SU-DHL-6 (cell line): Measurements from ENCODE around the gene CYP24A1.

Experiments used
- EZH2phosphoT487 ChIP-seq: fragments of 200-600 bp; sonication (generic), shearing (Covaris generic); conservative IDR thresholded peaks from 2 replicates; pipeline ENCODE4 v1.6.1; 2018; ENCODE audit warnings: mild to moderate bottlenecking, antibody characterized with exemption, low read length, moderate library complexity, mixed read lengths
- TF ChIP-seq, protein P1 (sequence below): fragments of 200-600 bp; sonication (generic); IDR thresholded peaks from one replicate; pipeline ENCODE4 v1.5.1; 2017; ENCODE audit warnings: antibody characterized with exemption, mild to moderate bottlenecking, low read length, moderate library complexity; ENCODE audit not compliant: insufficient read depth, poor library complexity, severe bottlenecking

DNA sequence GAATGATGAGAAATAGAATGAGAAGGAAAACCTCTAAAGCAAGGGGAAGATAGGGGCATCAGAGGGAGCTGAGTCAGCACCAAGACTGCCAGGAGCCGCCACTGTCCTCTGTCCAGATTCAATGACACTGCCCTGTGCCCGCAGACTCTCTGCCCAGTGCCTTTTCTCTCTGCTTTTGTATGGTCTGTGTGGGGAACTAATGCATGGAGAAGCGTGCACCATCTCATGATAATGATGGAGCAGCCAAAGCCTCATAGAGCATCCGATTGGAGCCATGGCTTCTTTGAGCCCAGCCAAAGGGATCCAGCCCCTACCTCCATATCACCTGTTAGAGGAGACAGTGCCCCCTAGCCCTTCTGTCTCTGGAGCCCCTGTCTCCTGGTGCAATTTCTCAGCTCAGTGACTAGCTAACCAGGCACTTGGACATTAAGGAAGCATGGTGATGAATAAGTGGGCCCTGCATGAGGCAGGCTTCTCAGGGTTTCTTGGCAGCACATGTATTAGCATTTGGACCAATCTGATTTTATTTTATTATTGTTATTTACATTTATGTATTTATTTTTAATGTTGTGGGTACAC is 27.6 kb upstream of the CYP24A1 start:
- TF ChIP-seq, protein P1, sequence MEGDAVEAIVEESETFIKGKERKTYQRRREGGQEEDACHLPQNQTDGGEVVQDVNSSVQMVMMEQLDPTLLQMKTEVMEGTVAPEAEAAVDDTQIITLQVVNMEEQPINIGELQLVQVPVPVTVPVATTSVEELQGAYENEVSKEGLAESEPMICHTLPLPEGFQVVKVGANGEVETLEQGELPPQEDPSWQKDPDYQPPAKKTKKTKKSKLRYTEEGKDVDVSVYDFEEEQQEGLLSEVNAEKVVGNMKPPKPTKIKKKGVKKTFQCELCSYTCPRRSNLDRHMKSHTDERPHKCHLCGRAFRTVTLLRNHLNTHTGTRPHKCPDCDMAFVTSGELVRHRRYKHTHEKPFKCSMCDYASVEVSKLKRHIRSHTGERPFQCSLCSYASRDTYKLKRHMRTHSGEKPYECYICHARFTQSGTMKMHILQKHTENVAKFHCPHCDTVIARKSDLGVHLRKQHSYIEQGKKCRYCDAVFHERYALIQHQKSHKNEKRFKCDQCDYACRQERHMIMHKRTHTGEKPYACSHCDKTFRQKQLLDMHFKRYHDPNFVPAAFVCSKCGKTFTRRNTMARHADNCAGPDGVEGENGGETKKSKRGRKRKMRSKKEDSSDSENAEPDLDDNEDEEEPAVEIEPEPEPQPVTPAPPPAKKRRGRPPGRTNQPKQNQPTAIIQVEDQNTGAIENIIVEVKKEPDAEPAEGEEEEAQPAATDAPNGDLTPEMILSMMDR = no peak
- no peak for TF ChIP-seq EZH2phosphoT487
